Measurements from ENCODE around the gene AFG1L. TPM values are rescaled to one million over a fixed set of nuclear protein-coding genes. Genes with fewer than 3 reads are reported as not detected.
"Not testable (repeated sequence)": the region's sequence is repeated elsewhere in the genome, so short reads cannot be mapped to it uniquely, and the experiment has no call there.

Gene AFG1L
- polyA plus RNA-seq, 4 donors: 4.9 to 8.7 (median 7.3) TPM

DNA sequence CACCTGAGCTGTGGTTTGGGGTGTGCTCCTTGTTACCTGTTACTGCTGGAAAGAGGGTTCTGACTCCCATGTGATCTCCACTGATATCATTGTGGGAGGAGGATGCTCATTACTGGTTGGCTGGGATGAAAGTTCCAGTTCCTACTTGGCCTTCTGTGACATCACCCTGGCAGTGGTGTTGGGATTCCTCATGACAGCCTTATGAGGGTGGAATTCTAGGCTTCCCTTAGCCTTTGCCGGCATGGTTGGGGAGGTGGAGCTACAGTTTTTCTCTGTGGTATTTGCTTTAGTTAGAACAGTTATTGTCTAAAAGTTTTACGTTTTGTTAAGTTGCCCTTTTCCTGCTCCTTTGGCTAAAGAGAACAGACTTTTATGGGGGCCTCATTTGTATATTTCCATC lies 112.1 kb downstream of the AFG1L start:
- DNase-seq (ENCODE audit: low read depth in 4 of 4, low spot score in 3 of 4): no peak

DNA sequence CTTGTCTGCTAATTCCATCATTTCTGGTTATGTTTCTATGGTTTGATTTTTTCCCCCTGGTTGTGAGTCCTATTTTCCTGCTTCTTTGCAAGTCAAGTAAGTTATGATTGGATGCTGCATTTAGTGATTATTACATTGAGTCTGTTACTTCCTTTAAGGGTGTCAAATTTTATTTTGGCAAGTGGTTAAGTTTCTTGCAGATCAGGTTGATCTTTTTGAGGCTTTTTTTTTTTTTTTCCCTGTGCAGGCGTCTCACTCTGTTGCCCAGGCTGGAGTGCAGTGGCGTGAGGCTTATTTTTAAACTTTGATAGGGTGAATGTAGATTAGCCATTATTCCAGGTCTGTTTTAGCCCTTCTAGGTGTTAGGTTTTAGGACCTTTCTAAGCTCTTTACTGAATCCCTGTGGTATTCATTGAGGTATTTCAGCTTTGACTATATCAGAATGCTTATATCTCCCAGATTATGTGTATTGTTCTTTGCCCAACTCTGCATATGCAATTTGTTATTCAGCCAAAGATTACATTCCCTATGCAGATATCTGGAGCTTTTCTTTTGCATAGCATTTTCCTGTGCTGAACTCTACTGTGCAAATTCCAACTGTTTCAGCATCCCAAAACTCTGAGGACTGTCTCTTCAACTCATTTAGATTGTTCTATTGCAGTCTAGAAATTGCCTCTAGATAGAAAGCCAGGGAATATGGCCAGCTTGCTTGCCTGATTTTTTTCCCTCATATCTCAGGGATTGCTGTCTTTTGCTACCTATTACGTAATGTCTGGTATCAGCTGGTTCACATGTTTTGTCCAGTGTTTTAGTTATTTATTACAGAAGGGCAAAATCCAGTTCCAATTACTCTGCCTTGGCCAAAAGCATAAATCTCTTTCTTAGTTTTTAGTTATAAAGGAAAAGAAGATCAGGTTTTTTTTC lies 113.3 kb downstream of the AFG1L start:
- DNase-seq (ENCODE audit: low read depth in 4 of 4, low spot score in 3 of 4): no peak

DNA sequence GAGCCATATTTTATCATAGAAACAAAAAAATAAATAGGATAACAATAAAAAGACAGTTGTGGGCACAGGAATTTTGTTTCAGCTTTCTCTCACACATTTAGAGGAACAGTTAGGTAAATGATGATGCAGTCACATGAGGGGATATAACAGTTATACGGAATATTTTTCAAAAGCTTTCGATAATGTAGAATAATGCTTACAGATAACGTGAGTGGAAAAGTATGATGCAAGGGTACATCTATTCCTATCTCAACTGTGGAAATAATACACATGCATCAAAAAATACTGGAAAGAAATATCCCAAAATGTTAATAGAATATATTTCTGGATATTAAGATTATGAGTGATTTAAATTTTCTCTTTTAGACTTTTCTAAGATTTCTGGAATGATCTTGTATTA lies 114.0 kb downstream of the AFG1L start:
- DNase-seq (ENCODE audit: low read depth in 4 of 4, low spot score in 3 of 4): no peak

DNA sequence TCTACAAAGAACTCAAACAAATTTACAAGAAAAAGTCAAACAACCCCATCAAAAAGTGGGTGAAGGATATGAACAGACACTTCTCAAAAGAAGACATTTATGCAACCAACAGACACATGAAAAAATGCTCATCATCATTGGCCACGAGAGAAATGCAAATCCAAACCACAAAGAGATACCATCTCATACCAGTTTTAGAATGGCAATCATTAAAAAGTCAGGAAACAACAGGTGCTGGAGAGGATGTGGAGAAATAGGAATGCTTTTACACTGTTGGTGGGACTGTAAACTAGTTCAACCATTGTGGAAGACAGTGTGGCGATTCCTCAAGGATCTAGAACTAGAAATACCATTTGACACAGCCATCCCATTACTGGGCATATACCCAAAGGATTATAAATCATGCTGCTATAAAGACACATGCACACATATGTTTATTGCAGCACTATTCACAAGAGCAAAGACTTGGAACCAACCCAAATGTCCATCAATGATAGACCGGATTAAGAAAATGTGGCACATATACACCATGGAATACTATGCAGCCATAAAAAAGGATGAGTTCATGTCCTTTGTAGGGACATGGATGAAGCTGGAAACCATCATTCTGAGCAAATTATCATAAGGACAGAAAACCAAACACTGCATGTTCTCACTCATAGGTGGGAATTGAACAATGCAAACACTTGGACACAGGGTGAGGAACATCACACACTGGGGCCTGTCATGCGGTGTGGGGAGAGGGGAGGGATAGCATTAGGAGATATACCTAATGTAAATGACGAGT lies 121.4 kb downstream of the AFG1L start:
- not testable (repeated sequence) for DNase-seq (ENCODE audit: low read depth in 4 of 4, low spot score in 3 of 4)

DNA sequence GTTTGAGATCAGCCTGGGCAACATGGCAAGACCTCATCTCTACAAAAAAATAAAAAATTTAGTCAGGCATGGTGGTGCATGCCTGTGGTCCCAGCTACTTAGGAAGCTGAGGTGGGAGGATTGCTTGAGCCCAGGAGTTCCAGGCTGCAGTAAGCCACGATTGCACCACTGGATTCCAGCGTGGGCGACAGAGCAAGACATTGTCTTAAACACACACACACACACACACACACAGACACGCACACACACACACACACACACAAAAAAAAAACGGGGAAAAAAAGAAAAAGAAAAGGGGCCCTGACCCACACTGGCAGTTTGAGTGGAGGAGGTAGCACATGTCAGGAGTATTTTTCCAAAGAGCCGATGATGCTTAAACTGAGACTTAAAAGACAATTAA lies 122.2 kb downstream of the AFG1L start:
- no peak for DNase-seq (ENCODE audit: low read depth in 4 of 4, low spot score in 3 of 4)

DNA sequence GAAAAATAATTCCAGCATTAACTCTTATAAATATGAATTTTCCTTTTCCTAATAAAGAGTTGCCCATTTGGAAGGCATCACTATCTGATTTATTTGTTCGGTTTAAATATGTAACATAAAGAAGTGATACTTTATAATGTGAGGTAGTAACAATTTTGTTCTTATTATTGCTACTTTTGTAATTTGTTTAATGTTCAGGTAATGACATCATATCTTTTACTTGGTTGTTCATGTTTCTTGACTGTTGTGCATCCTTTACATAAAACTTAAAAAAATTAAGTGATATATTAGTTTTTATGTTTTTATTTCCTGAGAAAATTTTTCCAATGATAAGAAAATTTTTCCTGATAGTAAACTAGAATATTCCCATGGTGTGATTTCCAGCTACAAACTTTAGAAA lies 124.6 kb downstream of the AFG1L start:
- DNase-seq (ENCODE audit: low read depth in 4 of 4, low spot score in 3 of 4): no peak

DNA sequence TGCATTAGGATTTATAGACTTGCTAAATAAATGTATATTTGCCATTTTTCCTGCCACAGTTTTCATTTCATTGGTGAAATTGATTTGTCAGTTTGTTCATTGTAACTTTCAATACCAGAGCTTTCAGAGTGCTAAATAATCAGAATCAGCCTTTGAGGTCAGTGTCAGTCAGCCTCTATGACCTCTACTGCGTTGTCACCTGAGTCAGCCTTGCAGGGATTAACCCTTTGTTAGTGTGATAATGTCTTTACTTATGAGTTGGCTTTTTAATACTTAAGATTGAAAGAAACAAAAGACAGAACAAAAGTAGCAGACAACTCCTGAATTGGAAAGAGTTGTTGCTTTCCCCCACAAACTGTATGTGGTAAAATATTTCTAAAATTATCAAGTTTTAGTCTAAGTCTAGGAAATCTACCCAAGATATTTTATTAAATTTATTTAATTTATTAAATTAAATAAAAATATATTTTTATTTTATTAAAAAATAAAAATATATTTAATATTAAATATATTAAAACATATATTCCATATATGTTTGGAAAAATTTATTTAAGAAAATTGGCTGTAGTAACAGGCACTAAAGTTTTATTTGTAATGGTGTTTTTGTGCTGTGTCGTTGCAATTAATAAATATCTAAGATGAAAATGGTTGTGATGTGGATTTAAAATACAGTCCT lies 125.2 kb downstream of the AFG1L start:
- no peak for DNase-seq (ENCODE audit: low read depth in 4 of 4, low spot score in 3 of 4)

DNA sequence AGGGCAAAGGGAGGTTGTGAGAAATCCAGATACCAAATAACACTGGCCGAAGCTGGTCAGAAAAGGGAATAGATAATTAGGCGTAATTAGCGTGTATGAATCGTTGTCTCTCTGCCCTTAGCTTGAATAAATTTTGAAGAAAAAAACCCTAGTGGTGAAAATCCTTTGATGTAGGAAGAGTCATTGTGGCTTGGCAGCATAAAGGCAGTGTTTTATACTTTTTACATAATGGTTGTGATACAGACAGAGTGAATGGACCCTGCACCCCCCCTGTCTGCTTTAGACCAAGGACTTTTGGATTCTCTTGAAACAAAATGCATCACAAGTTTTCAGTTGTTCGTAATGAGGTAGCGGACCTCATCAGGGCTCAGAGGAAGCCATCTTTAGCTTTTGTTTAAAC lies 126.5 kb downstream of the AFG1L start:
- DNase-seq (ENCODE audit: low read depth in 4 of 4, low spot score in 3 of 4): no peak

DNA sequence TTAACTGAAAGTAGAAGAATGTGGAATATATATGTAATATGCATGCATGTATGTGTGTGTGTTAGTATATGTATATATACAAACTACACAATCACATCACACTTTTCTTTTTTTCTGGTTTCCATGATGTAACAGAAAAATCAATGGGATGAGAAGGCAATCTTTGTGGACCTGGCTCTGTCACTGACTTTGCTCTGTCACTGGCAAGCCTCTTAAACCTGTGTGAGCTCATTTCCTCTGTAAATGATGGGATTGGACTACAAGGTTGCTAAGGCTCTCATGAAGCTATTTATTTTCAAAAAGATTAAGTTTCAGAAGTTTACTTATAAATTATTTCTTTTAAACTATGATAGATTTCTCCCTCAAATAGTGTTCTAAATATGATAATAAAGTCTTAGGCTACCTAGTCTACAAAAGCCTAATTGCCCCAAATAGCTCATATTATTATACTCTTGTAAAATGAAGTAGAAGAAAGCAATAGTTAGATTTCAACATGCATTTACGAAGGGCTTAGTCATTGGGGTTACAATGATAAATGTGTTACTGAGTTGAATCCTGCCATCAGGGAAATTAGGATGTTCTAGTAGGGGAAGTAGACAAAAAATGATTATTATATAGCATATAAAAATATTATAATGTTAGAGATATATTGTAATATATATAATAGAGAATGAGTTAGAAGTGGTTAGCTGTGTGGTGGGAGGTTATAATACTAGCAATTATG lies 129.3 kb downstream of the AFG1L start:
- DNase-seq (ENCODE audit: low read depth in 4 of 4, low spot score in 3 of 4): no peak

DNA sequence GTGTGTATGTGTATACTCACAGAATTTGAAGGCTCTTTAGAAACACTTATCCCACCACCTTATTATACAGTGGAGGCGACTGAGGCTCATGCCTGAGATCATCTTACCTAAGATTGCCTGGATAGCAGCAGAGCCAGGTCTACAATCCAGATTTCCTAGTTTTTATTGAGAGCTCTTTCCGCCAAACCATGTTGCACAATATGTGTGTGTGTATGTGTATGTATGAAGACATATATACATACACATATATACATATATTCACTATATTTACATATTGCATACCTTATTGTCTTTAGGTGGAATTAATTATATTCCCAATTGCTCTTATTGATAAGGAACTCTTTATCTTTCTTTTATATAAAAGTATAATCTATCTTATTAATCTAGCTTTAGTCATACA lies 130.6 kb downstream of the AFG1L start:
- DNase-seq (ENCODE audit: low read depth in 4 of 4, low spot score in 3 of 4): no peak

DNA sequence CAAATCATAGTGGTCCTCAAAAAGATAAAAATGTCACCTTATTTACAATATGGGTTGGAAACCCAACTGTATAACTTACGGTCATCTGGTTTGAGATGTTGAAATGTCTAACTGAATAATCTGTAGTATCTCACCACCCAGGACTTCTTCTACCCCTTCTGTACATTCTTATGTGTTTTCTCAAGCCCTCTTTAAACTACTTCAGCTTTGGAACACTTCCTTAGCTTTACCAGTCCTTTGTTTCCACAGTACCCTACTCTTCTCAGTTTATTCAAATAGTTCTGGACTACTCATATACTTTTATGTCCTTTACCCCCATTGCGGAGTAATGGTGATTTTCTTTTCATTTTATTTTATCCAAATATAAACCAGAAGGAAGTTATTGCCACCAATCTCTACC lies 137.3 kb downstream of the AFG1L start:
- no peak for DNase-seq (ENCODE audit: low read depth in 4 of 4, low spot score in 3 of 4)

DNA sequence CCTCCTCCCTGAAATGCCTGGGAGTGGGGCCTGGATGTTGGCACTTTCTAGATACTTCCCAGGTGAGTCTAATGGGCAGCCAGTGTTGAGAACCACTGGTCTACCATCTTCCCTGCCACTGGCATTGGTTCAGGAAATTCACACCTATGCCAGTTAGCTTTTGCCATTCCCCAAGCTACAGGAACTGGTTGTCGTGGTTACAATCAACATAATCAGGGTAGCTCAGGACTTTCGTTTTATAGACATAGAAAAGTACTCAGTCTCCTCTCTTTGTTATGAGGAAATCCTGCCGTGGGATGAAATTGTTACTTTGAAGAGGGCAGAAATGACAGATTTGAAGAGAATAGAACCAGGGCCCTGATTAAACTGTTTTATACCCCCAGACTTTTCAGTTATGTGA lies 137.9 kb downstream of the AFG1L start:
- DNase-seq (ENCODE audit: low read depth in 4 of 4, low spot score in 3 of 4): no peak

DNA sequence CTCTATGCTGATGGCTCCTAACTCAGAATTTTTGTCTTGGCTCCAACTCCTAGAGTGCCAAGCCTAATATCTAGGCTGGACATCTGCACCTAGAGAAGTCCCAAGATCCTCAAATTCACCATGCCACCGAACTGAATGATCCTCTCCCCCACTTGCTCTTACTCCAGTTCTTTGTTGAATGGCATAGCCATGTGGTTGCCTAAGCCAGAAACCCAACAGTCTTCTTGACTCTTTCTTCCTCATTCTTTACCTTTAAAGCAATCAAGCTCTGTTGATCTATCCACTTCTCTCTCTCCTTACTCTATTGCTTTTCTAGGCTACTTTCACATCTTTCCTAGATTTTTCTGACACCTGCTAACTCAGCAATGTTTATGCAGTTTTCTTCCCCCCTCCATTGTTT lies 139.4 kb downstream of the AFG1L start:
- no peak for DNase-seq (ENCODE audit: low read depth in 4 of 4, low spot score in 3 of 4)

DNA sequence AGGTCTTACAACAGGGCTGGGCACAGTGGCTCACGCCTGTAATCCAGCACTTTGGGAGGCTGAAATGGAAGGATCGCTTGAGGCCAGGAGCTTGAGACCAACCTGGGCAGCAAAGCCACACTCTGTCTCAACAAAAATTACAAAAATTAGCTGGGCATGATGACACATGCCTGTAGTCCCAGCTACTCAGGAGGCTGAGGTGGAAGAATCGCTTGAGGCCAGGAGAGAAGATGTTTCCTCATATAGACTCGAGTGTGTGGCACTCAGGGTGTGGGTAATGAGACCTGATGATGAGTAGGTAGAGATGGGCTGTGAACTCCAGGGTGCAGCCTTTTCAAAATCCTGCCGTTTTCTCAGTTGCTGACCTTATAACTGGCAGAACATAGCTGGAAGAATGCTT lies 140.5 kb downstream of the AFG1L start:
- no peak for DNase-seq (ENCODE audit: low read depth in 4 of 4, low spot score in 3 of 4)

DNA sequence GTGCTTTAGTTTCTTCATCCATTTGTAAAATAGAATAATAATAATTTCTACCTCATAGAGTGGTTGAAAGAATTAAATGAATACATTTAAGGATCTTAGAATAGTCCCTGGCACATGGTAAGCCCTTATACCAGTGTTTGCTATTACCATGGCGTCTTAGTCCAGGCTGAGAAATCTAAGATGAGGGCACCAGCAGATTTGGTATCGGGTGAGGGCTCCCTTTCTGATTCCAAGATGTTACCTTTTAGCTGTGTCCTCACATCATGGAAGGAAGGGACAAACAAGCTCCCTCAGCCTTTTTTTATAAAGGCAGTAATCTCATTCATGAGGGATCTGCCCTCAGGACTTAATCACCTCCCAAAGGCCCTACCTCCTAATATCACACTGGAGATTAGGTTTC lies 141.9 kb downstream of the AFG1L start:
- DNase-seq (ENCODE audit: low read depth in 4 of 4, low spot score in 3 of 4): no peak

DNA sequence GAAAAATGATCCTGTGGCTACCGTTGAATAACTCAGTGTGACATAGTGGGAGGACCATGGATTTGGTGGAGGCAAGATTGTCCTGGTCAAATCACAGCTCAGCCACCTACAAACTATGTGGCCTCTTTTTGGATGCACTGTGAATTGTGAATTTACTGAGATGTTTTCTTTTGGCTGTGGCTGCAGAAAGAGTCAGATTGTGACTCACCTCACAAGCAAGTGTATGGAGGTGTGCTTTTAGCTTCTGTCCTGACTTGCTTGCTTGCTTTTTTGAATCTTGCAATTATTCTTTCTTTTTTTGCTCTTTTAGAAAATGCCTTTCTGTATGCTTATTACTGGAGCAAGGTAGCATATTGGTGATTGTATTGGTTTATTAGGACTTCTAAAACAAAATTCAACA lies 143.0 kb downstream of the AFG1L start:
- no peak for DNase-seq (ENCODE audit: low read depth in 4 of 4, low spot score in 3 of 4)

DNA sequence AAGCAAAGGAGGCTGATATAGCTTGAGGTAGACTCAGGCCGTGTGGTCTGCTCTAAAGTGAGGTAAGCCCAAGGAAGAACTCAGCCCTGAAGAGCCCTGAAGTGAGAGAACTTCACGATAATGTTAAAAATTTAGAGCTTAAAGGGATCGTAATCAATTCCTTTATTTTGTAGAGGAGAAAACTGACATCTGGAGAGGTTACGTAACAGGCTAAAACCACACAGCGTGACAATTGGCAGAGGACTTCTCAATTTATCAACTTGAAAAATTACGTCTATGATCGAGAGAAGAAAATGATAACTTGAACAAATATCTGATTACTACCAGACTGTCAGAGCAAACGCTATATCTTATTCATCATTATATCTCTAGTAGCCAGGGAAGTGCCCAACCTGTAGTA lies 144.1 kb downstream of the AFG1L start:
- no peak for DNase-seq (ENCODE audit: low read depth in 4 of 4, low spot score in 3 of 4)

DNA sequence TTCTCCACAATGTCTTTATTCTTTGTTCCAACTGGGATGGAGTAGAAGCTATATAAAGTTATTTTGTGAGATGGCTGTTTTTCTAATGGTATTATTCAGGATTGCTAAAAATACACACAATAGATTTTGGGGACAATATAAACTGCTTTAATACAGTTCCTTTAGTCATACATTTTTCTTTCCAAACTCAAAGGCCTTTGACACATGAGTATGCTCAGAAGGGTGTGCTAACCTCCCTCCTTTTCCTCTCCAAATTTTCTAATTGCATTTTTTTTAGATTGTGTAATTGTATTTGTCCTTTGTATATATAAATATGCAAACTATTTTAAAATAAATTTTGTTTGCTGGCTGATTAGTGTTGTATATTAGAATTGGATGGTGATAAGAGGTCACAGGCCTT lies 146.3 kb downstream of the AFG1L start:
- no peak for DNase-seq (ENCODE audit: low read depth in 4 of 4, low spot score in 3 of 4)

DNA sequence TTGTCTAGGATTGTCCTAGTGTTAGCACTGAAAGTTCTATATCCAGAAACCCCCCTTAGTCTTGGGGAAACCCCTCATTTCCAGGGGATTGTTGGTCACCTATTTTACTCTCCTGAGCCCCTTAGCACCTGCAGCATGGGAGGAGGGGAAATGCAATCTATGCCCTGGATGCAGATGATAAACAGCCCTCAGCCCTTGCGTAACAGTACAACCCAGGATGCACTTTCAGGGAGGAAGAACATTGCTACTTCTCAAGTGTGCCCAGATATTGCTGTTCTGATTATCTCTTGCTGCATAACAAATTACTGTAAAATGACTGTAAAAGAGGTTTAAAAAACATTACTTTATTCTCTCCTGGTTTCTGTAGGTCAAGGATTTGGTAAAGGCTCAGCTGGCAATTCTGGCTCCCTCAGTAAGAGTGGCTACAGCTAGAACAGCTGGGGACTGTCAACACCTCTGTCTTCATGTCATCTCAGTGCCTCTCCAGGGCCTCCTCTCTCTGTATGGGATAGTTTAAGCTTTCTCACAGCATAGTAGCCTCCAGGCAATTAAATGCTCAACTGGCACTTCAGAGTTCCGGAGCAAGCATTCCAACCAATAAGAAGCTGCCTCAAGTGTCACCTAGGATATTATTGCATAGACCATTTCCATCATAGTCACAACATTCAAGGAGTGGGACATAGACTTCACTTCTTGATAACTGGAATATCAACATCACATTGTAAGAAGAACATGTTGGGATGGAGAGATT lies 148.1 kb downstream of the AFG1L start:
- DNase-seq (ENCODE audit: low read depth in 4 of 4, low spot score in 3 of 4): no peak

DNA sequence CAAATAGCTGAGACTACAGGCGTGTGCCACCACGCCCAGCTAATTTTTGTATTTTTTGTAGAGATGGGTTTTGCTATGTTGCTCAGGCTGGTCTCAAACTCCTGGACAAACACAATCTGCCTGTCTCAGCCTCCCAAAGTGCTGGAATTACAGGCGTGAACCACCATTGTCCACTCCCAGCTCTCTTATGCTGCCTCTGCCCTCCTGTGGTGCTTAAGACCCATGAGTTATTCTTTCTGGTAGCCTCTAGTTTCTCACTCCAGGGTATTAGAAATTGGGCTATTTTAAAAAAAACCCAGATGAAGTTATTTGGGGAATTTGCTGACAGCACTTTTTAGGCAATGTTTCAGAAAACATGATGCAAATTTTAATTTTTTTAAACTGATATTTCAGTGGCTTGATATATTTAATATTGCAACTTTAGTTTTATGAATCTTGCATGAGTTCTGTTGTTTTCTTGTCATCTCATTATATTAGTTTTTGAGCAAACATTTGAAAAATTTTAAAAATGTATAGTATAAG lies 151.8 kb downstream of the AFG1L start:
- no peak for DNase-seq (ENCODE audit: low read depth in 4 of 4, low spot score in 3 of 4)
